SK-N-SH (cell line): Measurements from ENCODE around the gene PTPN5. TPM values are rescaled to one million over a fixed set of nuclear protein-coding genes. Genes with fewer than 3 reads are reported as not detected.

Experiments
- CTCF ChIA-PET: fragments of 300-600, 350-600 bp; formaldehyde crosslinking; extraction: SDS; loops from one replicate; lab custom pipeline; 2021; lab: Yijun Ruan, JAX
- POLR2A ChIA-PET: fragments of 350-600 bp; sonication (Branson Sonifier 250); formaldehyde crosslinking; extraction: SDS; loops from one replicate; lab custom pipeline; 2020; ENCODE audit warnings: antibody characterized with exemption, inconsistent platforms; lab: Yijun Ruan, JAX
- DNase-seq: peaks from one replicate; pipeline ENCODE4 v3.0.0; 2012
- H2AFZ ChIP-seq: fragments of 200-600 bp; sonication (generic); 2 replicates; pipeline ENCODE4 v1.8.1; 2016; ENCODE audit warnings: antibody characterized with exemption, mild to moderate bottlenecking, low read depth
- H3F3A ChIP-seq: fragments of 200-600 bp; sonication (generic); replicated peaks from 2 replicates; pipeline ENCODE3; 2016; ENCODE audit warnings: antibody characterized with exemption, mild to moderate bottlenecking; ENCODE audit not compliant: insufficient read depth
- H3K27ac ChIP-seq, 2 experiments: fragments of 200-500 bp in 1 of 2; fragments of 200-600 bp in 1 of 2; sonication (Bioruptor generic) in 1 of 2; sonication (generic), shearing (Covaris generic) in 1 of 2; 2 replicates each; pipeline versions ENCODE4 v1.5.1 to v1.6.1; 2014 to 2016; ENCODE audit warnings: low read depth in 2 of 2, inconsistent platforms in 1 of 2, low read length in 1 of 2, mild to moderate bottlenecking in 1 of 2, mixed read lengths in 1 of 2
- H3K27me3 ChIP-seq: fragments of 200-600 bp; sonication (generic), shearing (Covaris generic); 2 replicates; pipeline ENCODE4 v1.6.1; 2016; ENCODE audit warnings: mixed run types; ENCODE audit not compliant: insufficient read depth
- H3K36me3 ChIP-seq, 2 experiments: fragments of 200-500 bp in 1 of 2; fragments of 200-600 bp in 1 of 2; sonication (Bioruptor generic) in 1 of 2; sonication (generic) in 1 of 2; replicated peaks in 1 of 2; 2 replicates each; pipeline versions ENCODE3 to v1.5.1; 2014 to 2016; ENCODE audit warnings: low read length in 1 of 2, mild to moderate bottlenecking in 1 of 2; ENCODE audit not compliant: insufficient read depth in 2 of 2, control insufficient read depth in 1 of 2
- H3K4me1 ChIP-seq, 2 experiments: fragments of 200-500 bp in 1 of 2; fragments of 200-600 bp in 1 of 2; sonication (Bioruptor generic) in 1 of 2; sonication (generic), shearing (Covaris generic) in 1 of 2; 2 replicates each; pipeline versions ENCODE4 v1.5.1 to v1.6.1; 2014 to 2016; ENCODE audit warnings: low read depth in 1 of 2, low read length in 1 of 2, mixed run types in 1 of 2; ENCODE audit not compliant: insufficient read depth in 2 of 2, control insufficient read depth in 1 of 2
- H3K4me2 ChIP-seq: fragments of 200-600 bp; sonication (generic), shearing (Covaris generic); 2 replicates; pipeline ENCODE4 v1.6.1; 2017; ENCODE audit warnings: mixed run types
- H3K4me3 ChIP-seq, 2 experiments: fragments of 200-500 bp in 1 of 2; fragments of 200-600 bp in 1 of 2; sonication (Bioruptor generic) in 1 of 2; sonication (generic), shearing (Covaris generic) in 1 of 2; 2 replicates each; pipeline versions ENCODE4 v1.5.1 to v1.8.1; 2014 to 2016; ENCODE audit warnings: low read depth in 2 of 2, inconsistent platforms in 1 of 2, low read length in 1 of 2, mild to moderate bottlenecking in 1 of 2, mixed read lengths in 1 of 2, moderate library complexity in 1 of 2
- H3K79me2 ChIP-seq: fragments of 200-600 bp; sonication (generic); 2 replicates; pipeline ENCODE4 v1.8.1; 2017; ENCODE audit warnings: mild to moderate bottlenecking; ENCODE audit not compliant: insufficient read depth
- H3K9ac ChIP-seq: fragments of 200-600 bp; sonication (generic); 2 replicates; pipeline ENCODE4 v1.6.1; 2017; ENCODE audit warnings: mixed run types
- H3K9me2 ChIP-seq: fragments of 200-600 bp; sonication (generic); 2 replicates; pipeline ENCODE4 v1.6.1; 2017; ENCODE audit warnings: mixed run types
- H3K9me3 ChIP-seq: fragments of 200-600 bp; sonication (generic); 2 replicates; pipeline ENCODE4 v1.6.1; 2017; ENCODE audit warnings: mixed run types, mild to moderate bottlenecking, moderate library complexity
- H4K20me1 ChIP-seq: fragments of 200-600 bp; sonication (generic); 2 replicates; pipeline ENCODE4 v1.6.1; 2017; ENCODE audit warnings: mild to moderate bottlenecking, mixed run types; ENCODE audit not compliant: insufficient read depth
- CHD2 ChIP-seq: fragments of 150-350 bp; IDR thresholded peaks from 2 replicates; pipeline ENCODE4 v1.6.1; 2018; ENCODE audit warnings: low read length; ENCODE audit not compliant: partially characterized antibody
- CTCF ChIP-seq: fragments of 200-600 bp; sonication (generic); IDR thresholded peaks from 2 replicates; pipeline ENCODE4 v1.6.1; 2017; ENCODE audit warnings: antibody characterized with exemption, mild to moderate bottlenecking, moderate library complexity
- ELF1 ChIP-seq: IDR thresholded peaks from 2 replicates; pipeline ENCODE4 v1.4.0; 2012
- FOSL2 ChIP-seq: IDR thresholded peaks from 2 replicates; pipeline ENCODE4 v1.4.0; 2012; ENCODE audit warnings: low read depth, mild to moderate bottlenecking, moderate library complexity, borderline replicate concordance
- FOXJ3 ChIP-seq: sonication (generic); formaldehyde crosslinking; IDR thresholded peaks from 2 replicates; pipeline ENCODE4 v1.5.1; 2020; ENCODE audit warnings: mild to moderate bottlenecking, missing genetic modification reagents
- FOXM1 ChIP-seq: IDR thresholded peaks from 2 replicates; pipeline ENCODE4 v1.4.0; 2012; ENCODE audit warnings: low read depth, mild to moderate bottlenecking
- GATA2 ChIP-seq: sonication (generic); formaldehyde crosslinking; IDR thresholded peaks from 2 replicates; pipeline ENCODE4 v1.5.0; 2020; ENCODE audit warnings: mild to moderate bottlenecking, missing genetic modification reagents
- JUND ChIP-seq: IDR thresholded peaks from 2 replicates; pipeline ENCODE4 v1.4.0; 2012
- MEF2A ChIP-seq: IDR thresholded peaks from 2 replicates; pipeline ENCODE4 v1.4.0; 2012; ENCODE audit warnings: low read depth, borderline replicate concordance
- MXI1 ChIP-seq: IDR thresholded peaks from 2 replicates; pipeline ENCODE4 v1.6.1; 2012; ENCODE audit warnings: mild to moderate bottlenecking, low read depth, low read length, improper control_type of control experiment
- NRF1 ChIP-seq: IDR thresholded peaks from 2 replicates; pipeline ENCODE4 v1.6.1; 2012; ENCODE audit warnings: low read depth, mild to moderate bottlenecking, low read length
- POLR2AphosphoS5 ChIP-seq: IDR thresholded peaks from 2 replicates; pipeline ENCODE4 v1.6.1; 2012; ENCODE audit warnings: low read depth, low read length
- RAD21 ChIP-seq: IDR thresholded peaks from 2 replicates; pipeline ENCODE4 v1.6.1; 2012; ENCODE audit warnings: mild to moderate bottlenecking, low read length
- REST ChIP-seq: IDR thresholded peaks from 2 replicates; pipeline ENCODE4 v1.6.1; 2012; ENCODE audit warnings: mild to moderate bottlenecking, low read depth, low read length, moderate library complexity
- RXRA ChIP-seq: IDR thresholded peaks from 2 replicates; pipeline ENCODE4 v1.4.0; 2012; ENCODE audit warnings: low read depth, mild to moderate bottlenecking, borderline replicate concordance
- TAF1 ChIP-seq: IDR thresholded peaks from 2 replicates; pipeline ENCODE4 v1.6.1; 2012; ENCODE audit warnings: low read depth, mild to moderate bottlenecking, low read length, moderate library complexity, borderline replicate concordance
- TCF12 ChIP-seq: IDR thresholded peaks from 2 replicates; pipeline ENCODE4 v1.4.0; 2012
- TEAD4 ChIP-seq: IDR thresholded peaks from 2 replicates; pipeline ENCODE4 v1.4.0; 2012; ENCODE audit warnings: mild to moderate bottlenecking, borderline replicate concordance; ENCODE audit not compliant: insufficient read depth
- YY1 ChIP-seq: IDR thresholded peaks from 2 replicates; pipeline ENCODE4 v1.4.0; 2012; ENCODE audit warnings: low read depth, mild to moderate bottlenecking
- ZBTB33 ChIP-seq: IDR thresholded peaks from 2 replicates; pipeline ENCODE4 v1.4.0; 2012; ENCODE audit warnings: low read depth, borderline replicate concordance
- WGBS: methylation state at CpG from one replicate; pipeline ENCODE4 v1.1.6; 2017; ENCODE audit warnings: low lambda C conversion rate; 5-methylcytosine and 5-hydroxymethylcytosine counted together
- polyA plus RNA-seq, 3 experiments: library from polyadenylated mRNA; depleted of rRNA; stranded (reverse); fragments of >200 nt; gene quantifications; 2 replicates each; pipeline ENCODE4 v1.2.3, GENCODE V29; 2012
- TF ChIP-seq, protein P1 (sequence below): IDR thresholded peaks from 2 replicates; pipeline ENCODE4 v1.4.0; 2012; ENCODE audit warnings: low read depth
- TF ChIP-seq, protein P2 (sequence below): IDR thresholded peaks from 2 replicates; pipeline ENCODE4; 2012

The PTPN5 gene
- polyA plus RNA-seq, 1 of the 3 experiments (the other 2 are of a cell fraction) = not detected

- TF ChIP-seq MEF2A = no peak
- no peak for TF ChIP-seq FOSL2
- TF ChIP-seq RXRA = no peak
- TF ChIP-seq, all 33 proteins: peak for 0
Observed at GRCh38 chr11:18769802-18770456, 21.7 kb downstream of the PTPN5 start (continued).

DNA sequence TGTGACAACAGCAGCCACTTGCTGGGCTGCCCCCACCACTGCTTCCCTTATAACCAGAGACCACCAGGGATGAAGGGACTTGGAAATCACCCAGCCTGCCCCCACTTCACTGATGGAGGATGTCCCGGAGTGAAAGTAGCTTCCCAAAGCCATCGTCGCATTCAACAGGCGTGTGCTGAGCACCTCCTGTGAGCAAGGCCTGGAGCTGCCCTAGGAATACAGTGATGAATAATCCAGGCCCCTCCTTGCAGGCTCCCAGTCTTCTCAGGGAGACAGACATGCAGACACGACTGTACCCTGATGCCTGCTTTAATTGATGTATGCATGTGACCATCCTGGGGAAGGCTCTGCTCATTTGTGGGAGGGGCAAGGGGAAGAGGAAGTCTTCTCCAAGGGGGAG, 22.6 kb downstream of the PTPN5 start:
- H3K4me2 ChIP-seq = no peak overlapping the region
- H3K4me1 ChIP-seq = no peaks in the 10 kb centered on the region
- ChIA-PET POLR2A (no interaction called here), CTCF (interaction anchor here (1.5 to 1.6 kb wide), 3 partner anchors 9 to 38 kb away, joined by 4 to 10 read pairs (median 5); no protein-coding TSS in a partner anchor)
- no peak overlapping the region for H2AFZ ChIP-seq
- no peaks in the 10 kb centered on the region; the same call in 1 of the 2 replicates for H3K27me3 ChIP-seq
- peaks cover 8% of the 10 kb centered on the region for H3F3A ChIP-seq
- H3K27ac ChIP-seq = no peak overlapping the region
- DNase-seq = no peak
- H3K79me2 ChIP-seq = no peaks in the 10 kb centered on the region
- H3K9me3 ChIP-seq = no peaks in the 10 kb centered on the region
- H3K9ac ChIP-seq = no peak overlapping the region
- no peak overlapping the region for H3K4me3 ChIP-seq
- H3K9me2 ChIP-seq = no peaks in the 10 kb centered on the region
- 80% methylated on average over 5 of the region's 5 CpGs for WGBS
- no peak for TF ChIP-seq RAD21
- TF ChIP-seq GATA2 (CRISPR knock-in tag) = no peak
- TF ChIP-seq RXRA = no peak
- no peak for TF ChIP-seq YY1
- TF ChIP-seq TEAD4 = no peak
- TF ChIP-seq CTCF = no peak
- TF ChIP-seq NRF1 = no peak
- TF ChIP-seq TAF1 = no peak
- no peak for TF ChIP-seq REST
- no peak for TF ChIP-seq TCF12
- TF ChIP-seq CHD2 = no peak
- TF ChIP-seq, protein P1, sequence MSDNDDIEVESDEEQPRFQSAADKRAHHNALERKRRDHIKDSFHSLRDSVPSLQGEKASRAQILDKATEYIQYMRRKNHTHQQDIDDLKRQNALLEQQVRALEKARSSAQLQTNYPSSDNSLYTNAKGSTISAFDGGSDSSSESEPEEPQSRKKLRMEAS = no peak
- no peak for TF ChIP-seq FOXM1
- TF ChIP-seq ELF1 = no peak
- no peak for TF ChIP-seq JUND
- TF ChIP-seq MXI1 = no peak
- TF ChIP-seq, protein P2, sequence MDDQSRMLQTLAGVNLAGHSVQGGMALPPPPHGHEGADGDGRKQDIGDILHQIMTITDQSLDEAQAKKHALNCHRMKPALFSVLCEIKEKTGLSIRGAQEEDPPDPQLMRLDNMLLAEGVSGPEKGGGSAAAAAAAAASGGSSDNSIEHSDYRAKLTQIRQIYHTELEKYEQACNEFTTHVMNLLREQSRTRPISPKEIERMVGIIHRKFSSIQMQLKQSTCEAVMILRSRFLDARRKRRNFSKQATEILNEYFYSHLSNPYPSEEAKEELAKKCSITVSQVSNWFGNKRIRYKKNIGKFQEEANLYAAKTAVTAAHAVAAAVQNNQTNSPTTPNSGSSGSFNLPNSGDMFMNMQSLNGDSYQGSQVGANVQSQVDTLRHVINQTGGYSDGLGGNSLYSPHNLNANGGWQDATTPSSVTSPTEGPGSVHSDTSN = no peak
- no peak for TF ChIP-seq FOXJ3 (CRISPR knock-in tag)
- TF ChIP-seq ZBTB33 = no peak
- no peak for TF ChIP-seq POLR2AphosphoS5
- TF ChIP-seq, all 33 proteins: peak for 0
- no peaks in the 10 kb centered on the region for H3K36me3 ChIP-seq
- no peaks in the 10 kb centered on the region for H4K20me1 ChIP-seq
